ENCODE measurements around the gene IGF2BP3. TPM values are rescaled to one million over a fixed set of nuclear protein-coding genes. Genes with fewer than 3 reads are reported as not detected.
"Not testable (repeated sequence)": the region's sequence is repeated elsewhere in the genome, so short reads cannot be mapped to it uniquely, and the experiment has no call there.

Gene IGF2BP3
- total RNA-seq, 2 experiments from 2014 or later = 0.64 to 1.1 TPM

DNA sequence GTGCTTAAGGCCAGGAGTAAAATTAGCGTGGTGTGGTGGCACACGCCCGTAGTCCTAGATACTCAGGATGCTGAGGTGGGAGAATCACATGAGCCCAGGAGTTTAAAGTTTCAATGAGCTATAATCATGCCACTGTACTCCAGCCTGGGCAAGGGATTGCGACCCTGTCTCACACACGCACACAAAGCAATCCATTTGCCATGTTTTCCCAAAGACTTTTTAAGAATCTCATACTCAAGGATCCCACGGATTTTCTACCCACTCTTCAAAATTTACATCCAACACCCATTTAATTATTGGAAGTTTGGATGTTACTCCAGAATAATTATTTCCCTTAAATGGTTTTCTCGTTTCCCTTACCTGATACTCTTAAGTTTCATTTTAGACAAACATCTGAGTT is 47.9 kb downstream of the IGF2BP3 start:
- DNase-seq (no peak), ATAC-seq (no peak)
- intact Hi-C loops (cut with DNase I, micrococcal nuclease) = no loop called here
- Mint-ChIP-seq H3K4me1 (peaks cover 16% of the 10 kb centered on the region), H3K27ac (no peak overlapping the region), H3K27me3 (peaks cover 9% of the 10 kb centered on the region), H3K9me3 (ENCODE audit: low read depth) (no peaks in the 10 kb centered on the region), H3K4me3 (no peak overlapping the region), H3K36me3 (ENCODE audit: low read depth) (no peaks in the 10 kb centered on the region)
- ChIA-PET CTCF (no interaction called here), POLR2A (no interaction called here)

DNA sequence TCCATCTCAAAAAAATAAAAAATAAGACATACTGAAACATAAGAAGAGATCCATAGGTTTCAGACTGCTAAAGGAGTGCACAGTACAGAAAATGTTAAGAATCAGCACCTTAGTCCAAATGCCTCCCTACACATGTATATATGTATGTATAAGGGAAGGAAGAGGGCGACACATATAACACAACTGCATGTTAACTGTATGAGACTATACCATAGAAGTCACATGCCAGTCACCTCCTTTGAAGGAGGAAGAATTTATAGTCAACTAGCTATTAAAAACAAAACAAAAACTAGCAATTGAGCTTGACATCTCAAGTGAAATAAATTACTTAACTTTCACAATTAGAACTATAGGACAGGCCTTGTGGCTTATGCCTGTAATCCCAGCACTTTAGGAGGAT is 50.4 kb downstream of the IGF2BP3 start:
- ChIA-PET CTCF (interaction anchor here (1.0 to 1.4 kb wide), 5 partner anchors 10 to 161 kb away, joined by 3 to 5 read pairs (median 4); no protein-coding TSS in a partner anchor), POLR2A (no interaction called here)
- ATAC-seq = peak; percentile 65

DNA sequence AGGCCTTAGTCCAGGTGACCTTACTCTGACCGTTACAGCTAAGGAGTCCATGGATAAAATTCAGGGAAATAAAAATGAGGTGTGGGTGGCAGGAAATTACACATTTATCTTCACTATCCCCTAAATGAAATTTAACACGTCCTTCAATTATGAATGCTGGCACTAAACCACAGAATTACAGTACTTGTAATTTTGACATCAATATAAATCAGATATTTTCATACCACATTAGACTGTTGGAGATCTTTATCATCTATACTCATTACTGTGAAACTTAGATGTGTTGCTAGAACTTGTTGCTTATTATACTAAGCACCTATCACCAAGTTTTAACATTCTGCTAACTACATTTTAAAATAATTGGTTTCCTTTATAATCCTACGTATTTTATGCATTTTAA is 51.1 kb downstream of the IGF2BP3 start:
- H3K27ac Mint-ChIP-seq = no peak overlapping the region
- no peaks in the 10 kb centered on the region for H3K36me3 Mint-ChIP-seq (ENCODE audit: low read depth)
- H3K4me1 Mint-ChIP-seq = peaks cover 14% of the 10 kb centered on the region
- H3K27me3 Mint-ChIP-seq = no peaks in the 10 kb centered on the region
- H3K9me3 Mint-ChIP-seq (ENCODE audit: low read depth) = no peaks in the 10 kb centered on the region
- ChIA-PET POLR2A (no interaction called here), CTCF (interaction anchor here (1.8 kb wide), 1 partner anchor 146 kb away, joined by 5 read pairs; no protein-coding TSS in a partner anchor)
- no peak overlapping the region for H3K4me3 Mint-ChIP-seq
- DNase-seq (no peak), ATAC-seq (no peak)
- intact Hi-C loops (cut with DNase I, micrococcal nuclease) = no loop called here

More for the DNA sequence above, 50.4 kb downstream of the IGF2BP3 start:
- Mint-ChIP-seq H3K36me3 (ENCODE audit: low read depth) (no peaks in the 10 kb centered on the region), H3K27ac (no peak overlapping the region), H3K4me3 (no peak overlapping the region), H3K4me1 (peaks cover 14% of the 10 kb centered on the region), H3K27me3 (no peaks in the 10 kb centered on the region), H3K9me3 (ENCODE audit: low read depth) (no peaks in the 10 kb centered on the region)
- intact Hi-C loops (cut with DNase I, micrococcal nuclease) = no loop called here
- no peak for DNase-seq

DNA sequence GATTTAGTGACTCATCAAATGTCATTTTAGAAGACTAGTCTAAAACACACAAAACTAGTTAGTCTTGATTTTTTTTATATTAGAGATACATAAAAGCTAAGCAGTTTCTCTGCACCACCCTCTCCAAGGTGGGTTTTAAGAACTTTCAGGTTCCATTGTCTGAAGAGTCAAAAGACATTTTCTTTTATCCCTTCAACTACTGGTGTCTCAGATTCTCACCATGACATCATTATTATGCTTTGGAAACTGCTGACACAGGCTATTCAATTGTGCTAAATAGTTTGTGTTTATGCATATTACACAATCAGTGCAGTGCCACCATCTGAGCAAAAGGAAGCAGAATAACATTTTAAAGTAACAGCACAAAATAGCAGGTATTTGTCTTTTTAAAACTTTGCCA is 52.2 kb downstream of the IGF2BP3 start:
- ATAC-seq (peak; percentile 33), DNase-seq (no peak)
- Mint-ChIP-seq H3K9me3 (ENCODE audit: low read depth) (no peaks in the 10 kb centered on the region), H3K4me3 (no peak overlapping the region), H3K4me1 (peaks cover 14% of the 10 kb centered on the region), H3K27me3 (peaks cover 3% of the 10 kb centered on the region), H3K27ac (no peak overlapping the region), H3K36me3 (ENCODE audit: low read depth) (no peaks in the 10 kb centered on the region)
- CTCF ChIA-PET = interaction anchor here (0.8 to 1.8 kb wide), 3 partner anchors 11 to 145 kb away, joined by 3 to 5 read pairs (median 5); no protein-coding TSS in a partner anchor
- intact Hi-C loops (cut with DNase I, micrococcal nuclease) = no loop called here
- POLR2A ChIA-PET = no interaction called here

DNA sequence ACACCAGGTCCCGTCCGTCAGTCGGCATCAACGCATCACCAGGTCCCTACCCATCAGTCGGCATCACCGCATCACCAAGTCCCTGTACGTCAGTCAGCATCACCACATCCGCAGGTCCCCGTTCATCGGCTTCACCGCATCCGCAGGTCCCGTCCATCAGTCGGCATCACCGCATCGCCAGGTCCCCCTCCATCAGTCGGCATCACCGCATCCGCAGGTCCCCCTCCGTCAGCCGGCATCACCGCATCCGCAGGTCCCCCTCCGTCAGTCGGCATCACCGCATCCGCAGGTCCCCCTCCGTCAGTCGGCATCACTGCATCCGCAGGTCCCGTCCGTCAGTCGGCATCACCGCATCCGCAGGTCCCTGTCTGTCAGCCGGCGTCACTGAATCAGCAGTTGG is 55.1 kb downstream of the IGF2BP3 start:
- DNase-seq = no peak
- ATAC-seq = no peak
- Mint-ChIP-seq H3K4me3 (no peak overlapping the region), H3K9me3 (ENCODE audit: low read depth) (no peaks in the 10 kb centered on the region), H3K27ac (no peak overlapping the region), H3K4me1 (peaks cover 10% of the 10 kb centered on the region), H3K36me3 (ENCODE audit: low read depth) (no peaks in the 10 kb centered on the region), H3K27me3 (peaks cover 6% of the 10 kb centered on the region)
- intact Hi-C loops (cut with DNase I, micrococcal nuclease) = no loop called here
- CTCF ChIA-PET = interaction anchor here (1.1 kb wide), 1 partner anchor 57 kb away, joined by 3 read pairs; no protein-coding TSS in a partner anchor
- POLR2A ChIA-PET = no interaction called here

DNA sequence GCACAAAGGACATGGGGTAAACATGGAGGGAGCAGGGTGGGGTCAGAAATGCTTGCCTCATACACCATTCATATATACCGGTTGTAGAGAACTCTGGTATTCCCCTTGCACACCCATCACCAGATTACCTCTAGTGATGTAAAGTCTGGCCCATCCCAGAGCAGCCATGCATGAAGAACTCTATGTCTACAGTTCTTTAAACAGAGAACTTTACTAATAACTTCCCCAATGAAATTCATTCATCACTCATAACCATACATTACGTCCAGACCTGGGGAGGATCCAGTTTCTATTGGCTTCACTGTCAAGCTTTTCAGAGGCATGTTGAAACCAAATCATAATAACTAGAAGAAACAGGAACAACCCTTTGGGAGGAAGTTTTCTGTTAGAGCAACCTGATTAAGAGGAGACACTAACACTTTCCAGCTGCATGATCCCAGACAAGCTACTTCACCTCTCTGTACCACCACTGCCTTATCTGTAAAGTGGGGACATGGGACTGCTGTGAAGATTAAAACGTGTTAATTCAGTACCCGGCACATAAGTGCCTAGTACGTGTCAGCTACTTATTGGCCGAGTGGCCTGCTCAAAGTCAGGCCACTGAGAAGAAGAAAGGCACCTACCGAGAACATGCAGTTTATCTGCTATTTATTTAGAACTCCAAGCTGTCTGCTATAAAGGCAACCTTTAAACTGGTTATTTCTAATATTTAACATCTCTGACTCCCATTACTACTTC is 59.7 kb downstream of the IGF2BP3 start:
- intact Hi-C loops (cut with DNase I, micrococcal nuclease) = no loop called here
- H3K36me3 Mint-ChIP-seq (ENCODE audit: low read depth) = peaks cover 3% of the 10 kb centered on the region
- peaks cover 6% of the 10 kb centered on the region for H3K4me1 Mint-ChIP-seq
- no peak overlapping the region for H3K4me3 Mint-ChIP-seq
- no peak for DNase-seq
- H3K27me3 Mint-ChIP-seq = peaks cover 6% of the 10 kb centered on the region
- H3K9me3 Mint-ChIP-seq (ENCODE audit: low read depth) = peaks cover 3% of the 10 kb centered on the region
- ChIA-PET CTCF (no interaction called here), POLR2A (no interaction called here)
- no peak overlapping the region for H3K27ac Mint-ChIP-seq
- no peak for ATAC-seq

DNA sequence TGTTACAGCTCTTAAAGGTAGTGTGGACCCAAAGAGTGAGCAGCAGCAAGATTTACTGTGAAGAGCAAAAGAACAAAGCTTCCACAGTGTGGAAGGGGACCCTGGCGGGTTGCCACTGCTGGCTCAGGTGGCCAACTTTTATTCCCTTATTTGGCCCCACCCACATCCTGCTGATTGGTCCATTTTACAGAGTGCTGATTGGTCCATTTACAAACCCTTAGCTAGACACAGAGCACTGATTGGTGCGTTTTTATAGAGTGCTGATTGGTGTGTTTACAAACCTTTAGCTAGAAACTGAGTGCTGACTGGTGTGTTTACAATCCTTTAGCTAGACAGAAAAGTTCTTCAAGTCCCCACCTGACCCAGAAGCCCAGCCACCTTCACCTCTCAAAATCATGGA is 63.7 kb downstream of the IGF2BP3 start:
- H3K4me1 Mint-ChIP-seq = peaks cover 28% of the 10 kb centered on the region
- intact Hi-C loops (cut with DNase I, micrococcal nuclease); POLR2A ChIA-PET; H3K36me3 Mint-ChIP-seq (ENCODE audit: low read depth); H3K9me3 Mint-ChIP-seq (ENCODE audit: low read depth); H3K27ac Mint-ChIP-seq; H3K4me3 Mint-ChIP-seq; DNase-seq; H3K27me3 Mint-ChIP-seq; ATAC-seq: not testable (repeated sequence)
- CTCF ChIA-PET = interaction anchor here (0.6 kb wide), 1 partner anchor 1169 kb away, joined by 3 read pairs; no protein-coding TSS in a partner anchor

DNA sequence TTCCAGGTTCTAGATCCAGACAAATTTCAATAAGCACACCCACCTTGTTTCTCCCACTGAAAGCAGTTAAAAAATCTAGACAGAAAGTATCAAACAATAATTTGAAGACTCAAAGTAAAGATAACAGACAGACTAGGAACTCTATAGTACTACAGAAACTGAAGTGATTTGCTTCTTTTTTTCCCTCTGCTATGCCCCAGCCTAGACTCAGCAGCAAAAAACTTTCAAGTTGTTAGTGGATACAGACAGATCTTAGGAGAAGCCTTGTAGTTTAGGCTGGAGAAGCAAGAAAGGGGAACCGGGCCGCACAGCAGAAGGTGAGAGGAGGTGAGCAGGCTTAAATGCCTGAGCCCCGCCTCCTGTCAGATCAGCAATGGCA is 65.1 kb downstream of the IGF2BP3 start:
- intact Hi-C loops (cut with DNase I, micrococcal nuclease) = loop anchor here (1.0 to 2.0 kb wide), 5 partner anchors 14 to 66 kb away; partner anchors contain the start of gene IGF2BP3 (in 1 of the 2)
- H3K4me3 Mint-ChIP-seq = no peak overlapping the region
- H3K27me3 Mint-ChIP-seq = no peaks in the 10 kb centered on the region

DNA sequence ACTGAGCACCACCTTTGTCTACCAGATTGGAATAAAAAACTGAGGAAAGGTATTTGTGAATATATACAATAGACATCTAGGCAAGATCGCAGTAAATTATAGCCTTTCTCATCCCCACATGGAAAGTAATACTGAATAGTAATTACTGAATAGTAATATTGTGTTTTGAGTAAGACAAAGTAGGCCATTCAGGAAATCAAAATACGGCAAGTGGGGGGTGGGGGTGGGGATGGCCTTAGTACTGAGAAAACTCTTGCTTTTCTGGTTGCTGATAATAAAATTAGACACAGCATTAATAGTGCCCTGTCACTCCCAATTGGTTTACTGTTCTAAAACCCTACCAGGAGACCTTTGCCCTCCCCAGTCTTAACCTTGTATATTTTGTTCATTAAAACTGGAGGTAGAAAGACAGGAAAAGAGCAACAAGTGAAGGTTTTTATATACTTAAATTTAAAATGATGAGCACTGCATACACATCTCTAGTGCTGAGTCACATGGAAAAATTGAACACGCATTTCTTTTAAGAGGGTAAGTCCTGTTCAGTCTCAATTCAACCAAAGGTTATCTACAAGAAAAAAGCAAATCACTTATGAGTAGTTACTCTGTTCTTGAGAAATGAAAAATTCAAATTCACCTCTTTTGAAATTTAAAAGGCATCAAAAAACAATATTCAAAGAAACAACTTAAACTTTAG is 65.6 kb downstream of the IGF2BP3 start:
- intact Hi-C loops (cut with DNase I, micrococcal nuclease) = loop anchor here (1.0 to 2.0 kb wide), 7 partner anchors 13 to 66 kb away; partner anchors contain the start of gene IGF2BP3 (in 1 of the 2)
- CTCF ChIA-PET = interaction anchor here (0.6 to 1.4 kb wide), 6 partner anchors 11 to 1301 kb away, joined by 3 to 5 read pairs (median 3); no protein-coding TSS in a partner anchor
- Mint-ChIP-seq H3K36me3 (ENCODE audit: low read depth) (peaks cover 3% of the 10 kb centered on the region), H3K9me3 (ENCODE audit: low read depth) (peaks cover 3% of the 10 kb centered on the region), H3K4me1 (peaks cover 28% of the 10 kb centered on the region), H3K4me3 (no peak overlapping the region), H3K27ac (peak overlapping the region; percentile 85), H3K27me3 (no peaks in the 10 kb centered on the region)
- DNase-seq (peak; percentile 46), ATAC-seq (peak; percentile 90)
- POLR2A ChIA-PET = interaction anchor here (0.8 kb wide), 1 partner anchor 32 kb away, joined by 3 read pairs; no protein-coding TSS in a partner anchor

More for the DNA sequence above, 65.1 kb downstream of the IGF2BP3 start:
- peaks cover 3% of the 10 kb centered on the region for H3K36me3 Mint-ChIP-seq (ENCODE audit: low read depth)
- DNase-seq (no peak), ATAC-seq (peak; percentile 47)
- H3K27ac Mint-ChIP-seq = peak overlapping the region; percentile 85
- CTCF ChIA-PET = no interaction called here
- POLR2A ChIA-PET = no interaction called here
- peaks cover 28% of the 10 kb centered on the region for H3K4me1 Mint-ChIP-seq
- peaks cover 3% of the 10 kb centered on the region for H3K9me3 Mint-ChIP-seq (ENCODE audit: low read depth)

DNA sequence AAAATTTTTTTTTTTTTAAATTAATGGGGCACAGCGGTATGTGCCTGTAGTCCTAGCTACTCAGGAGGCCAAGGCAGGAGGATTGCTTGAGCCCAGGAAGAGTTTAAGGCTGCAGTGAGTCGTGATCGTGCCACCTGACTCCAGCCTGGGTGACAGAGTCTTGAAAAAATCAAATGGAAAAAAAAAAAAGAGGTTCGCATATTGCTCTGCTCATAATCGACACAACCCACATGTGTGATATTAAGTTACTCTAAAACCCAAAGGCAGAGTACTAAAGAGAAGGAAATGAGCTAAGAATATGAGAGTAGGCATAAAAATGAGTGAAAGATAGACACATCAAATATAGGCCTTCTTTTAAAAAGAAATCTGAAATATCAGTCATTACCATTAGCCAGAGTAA is 66.3 kb downstream of the IGF2BP3 start:
- Mint-ChIP-seq H3K27me3 (no peaks in the 10 kb centered on the region), H3K4me3 (no peak overlapping the region), H3K36me3 (ENCODE audit: low read depth) (peaks cover 3% of the 10 kb centered on the region), H3K4me1 (peaks cover 28% of the 10 kb centered on the region), H3K27ac (peak overlapping the region; percentile 85), H3K9me3 (ENCODE audit: low read depth) (peaks cover 3% of the 10 kb centered on the region)
- intact Hi-C loops (cut with DNase I, micrococcal nuclease) = loop anchor here (1.0 to 2.0 kb wide), 6 partner anchors 13 to 67 kb away; partner anchors contain the start of gene IGF2BP3 (in 1 of the 2)
- ChIA-PET CTCF (interaction anchor here (0.6 to 1.4 kb wide), 7 partner anchors 10 to 1301 kb away, joined by 3 to 5 read pairs (median 3); no protein-coding TSS in a partner anchor), POLR2A (interaction anchor here (0.8 kb wide), 1 partner anchor 31 kb away, joined by 3 read pairs; no protein-coding TSS in a partner anchor)
- DNase-seq (peak; percentile 41), ATAC-seq (peak; percentile 57)

DNA sequence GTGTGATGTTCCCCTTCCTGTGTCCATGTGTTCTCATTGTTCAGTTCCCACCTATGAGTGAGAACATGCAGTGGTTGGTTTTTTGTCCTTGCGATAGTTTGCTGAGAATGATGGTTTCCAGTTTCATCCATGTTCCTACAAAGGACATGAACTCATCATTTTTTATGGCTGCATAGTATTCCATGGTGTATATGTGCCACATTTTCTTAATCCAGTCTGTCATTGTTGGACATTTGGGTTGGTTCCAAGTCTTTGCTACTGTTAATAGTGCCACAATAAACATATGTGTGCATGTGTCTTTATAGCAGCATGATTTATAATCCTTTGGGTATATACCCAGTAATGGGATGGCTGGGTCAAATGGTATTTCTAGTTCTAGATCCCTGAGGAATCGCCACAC is 72.2 kb downstream of the IGF2BP3 start:
- CTCF ChIA-PET; H3K27ac Mint-ChIP-seq; H3K9me3 Mint-ChIP-seq (ENCODE audit: low read depth); DNase-seq; H3K36me3 Mint-ChIP-seq (ENCODE audit: low read depth); H3K4me3 Mint-ChIP-seq; H3K27me3 Mint-ChIP-seq; H3K4me1 Mint-ChIP-seq; intact Hi-C loops (cut with DNase I, micrococcal nuclease); POLR2A ChIA-PET; ATAC-seq: not testable (repeated sequence)
